Endothelial cell of umbilical vein (primary cell): ENCODE data around the gene ZHX3. TPM values are rescaled to one million over a fixed set of nuclear protein-coding genes. Genes with fewer than 3 reads are reported as not detected.

Source experiments
- BruUV-seq: library from RNA; stranded (reverse); fragments of 400-500 nt; replicated peaks from 2 replicates; lab custom pipeline; 2021; lab: Mats Ljungman, UMichigan
- CTCF ChIA-PET: fragments of 300-600, 350-600 bp; sonication (Branson Sonifier 250); formaldehyde crosslinking; loops from one replicate; lab custom pipeline; 2021; ENCODE audit warnings: antibody characterized with exemption, inconsistent platforms; lab: Charles Lee
- POLR2A ChIA-PET: fragments of 300-600, 350-600 bp; sonication (Branson Sonifier 250); formaldehyde crosslinking; loops from one replicate; lab custom pipeline; 2021; ENCODE audit warnings: antibody characterized with exemption, inconsistent platforms; lab: Charles Lee
- DNase-seq: peaks from one replicate; pipeline ENCODE4 v3.0.0-alpha.2; 2011; ENCODE audit warnings: low read depth, low spot score
- FAIRE-seq: peaks from 2 replicates; lab custom pipeline; 2011; peaks lifted over from hg19 to GRCh38; lab: Jason Lieb, UNC
- H2AFZ ChIP-seq: 2 replicates; pipeline ENCODE4 v1.6.0; 2012; ENCODE audit warnings: low read depth, low read length, control low read depth, inconsistent platforms
- H3K27ac ChIP-seq: 2 replicates; pipeline ENCODE4 v1.5.1; 2011; ENCODE audit warnings: low read depth, mild to moderate bottlenecking, control low read depth, low read length, moderate library complexity; ENCODE audit not compliant: insufficient read depth
- H3K27me3 ChIP-seq, 2 experiments: 2 replicates each; pipeline versions ENCODE4 v1.6.0 to v1.6.1; 2011; ENCODE audit warnings: low read length in 2 of 2, mixed read lengths in 1 of 2; ENCODE audit not compliant: control insufficient read depth in 2 of 2, insufficient read depth in 2 of 2
- H3K36me3 ChIP-seq, 2 experiments: 2 replicates in 1 of 2; 3 replicates in 1 of 2; pipeline ENCODE4 v1.5.1; 2011; ENCODE audit warnings: low read length in 2 of 2, mild to moderate bottlenecking in 1 of 2, moderate library complexity in 1 of 2; ENCODE audit not compliant: control insufficient read depth in 2 of 2, insufficient read depth in 2 of 2; ENCODE audit errors: extremely low read depth in 1 of 2
- H3K4me1 ChIP-seq: 3 replicates; pipeline ENCODE4 v1.5.1; 2011; ENCODE audit warnings: mild to moderate bottlenecking, low read length; ENCODE audit not compliant: control insufficient read depth, insufficient read depth; ENCODE audit errors: extremely low read depth
- H3K4me2 ChIP-seq: 2 replicates; pipeline ENCODE4 v1.6.1; 2011; ENCODE audit warnings: low read length, control low read depth, mixed read lengths; ENCODE audit not compliant: insufficient read depth
- H3K4me3 ChIP-seq, 3 experiments: fragments of 200-600 bp in 1 of 3; sonication (generic), shearing (Covaris generic) in 1 of 3; replicated peaks in 1 of 3; 2 replicates each; pipeline ENCODE4 v1.5.1; 2011 to 2016; ENCODE audit warnings: control low read depth in 3 of 3, low read length in 3 of 3, mild to moderate bottlenecking in 2 of 3, inconsistent platforms in 1 of 3, low read depth in 1 of 3, moderate library complexity in 1 of 3; ENCODE audit not compliant: insufficient read depth in 1 of 3
- H3K79me2 ChIP-seq: 2 replicates; pipeline ENCODE4 v1.6.0; 2012; ENCODE audit warnings: low read length, inconsistent platforms; ENCODE audit not compliant: control insufficient read depth, insufficient read depth
- H3K9ac ChIP-seq: replicated peaks from 2 replicates; pipeline ENCODE3; 2011; ENCODE audit warnings: low read length, control low read depth; ENCODE audit not compliant: insufficient read depth; ENCODE audit errors: extremely low read depth
- H3K9me1 ChIP-seq: replicated peaks from 3 replicates; pipeline ENCODE4 v1.6.0; 2011; ENCODE audit warnings: mild to moderate bottlenecking, low read length; ENCODE audit not compliant: control insufficient read depth, insufficient read depth; ENCODE audit errors: extremely low read depth
- H3K9me3 ChIP-seq: replicated peaks from 2 replicates; pipeline ENCODE4 v1.5.1; 2012; ENCODE audit warnings: low read length, inconsistent platforms; ENCODE audit not compliant: control insufficient read depth, insufficient read depth
- H4K20me1 ChIP-seq: replicated peaks from 2 replicates; pipeline ENCODE3; 2011; ENCODE audit warnings: mild to moderate bottlenecking, low read length; ENCODE audit not compliant: control insufficient read depth, insufficient read depth; ENCODE audit errors: extremely low read depth
- EZH2 ChIP-seq: IDR thresholded peaks from 2 replicates; pipeline ENCODE4 v1.6.1; 2012; ENCODE audit warnings: borderline replicate concordance, low read depth, mild to moderate bottlenecking, moderate library complexity, low read length, inconsistent platforms; ENCODE audit not compliant: severe bottlenecking
- FOS ChIP-seq: IDR thresholded peaks from 2 replicates; pipeline ENCODE4 v1.6.1; 2011; ENCODE audit warnings: mild to moderate bottlenecking, low read length, moderate library complexity, borderline replicate concordance; ENCODE audit not compliant: insufficient read depth
- GATA2 ChIP-seq: IDR thresholded peaks from 2 replicates; pipeline ENCODE4 v1.7.0; 2011; ENCODE audit warnings: low read depth, mild to moderate bottlenecking, moderate library complexity, mixed read lengths, low read length; ENCODE audit not compliant: insufficient read length, insufficient read depth
- JUN ChIP-seq: IDR thresholded peaks from 2 replicates; pipeline ENCODE4 v1.6.1; 2011; ENCODE audit warnings: borderline replicate concordance, low read depth; ENCODE audit not compliant: insufficient read length, insufficient read depth
- MYC ChIP-seq: IDR thresholded peaks from one replicate; pipeline ENCODE4 v1.6.1; 2011; ENCODE audit warnings: mild to moderate bottlenecking, low read depth, low read length
- POLR2A ChIP-seq: IDR thresholded peaks from 2 replicates; pipeline ENCODE4 v1.6.1; 2012; ENCODE audit warnings: low read depth, mild to moderate bottlenecking, control low read depth, low read length
- POLR2AphosphoS5 ChIP-seq: IDR thresholded peaks from 2 replicates; pipeline ENCODE4 v1.6.1; 2012; ENCODE audit warnings: low read depth, mild to moderate bottlenecking, control low read depth, low read length, moderate library complexity; ENCODE audit not compliant: insufficient read depth
- dilution Hi-C: fragments of 300-500 bp; cut with MboI; formaldehyde crosslinking; loops from one replicate; pipeline ENCODE4 v1.15.0; 2019; ENCODE audit warnings: low sequenced_read_pairs; ENCODE audit not compliant: extremely low pct_ligation_motif_present
- intact Hi-C: fragments of 100-400 bp; cut with micrococcal nuclease; formaldehyde crosslinking; loops from one replicate; pipeline ENCODE4 v1.10.0; 2022
- polyA plus RNA-seq, 4 experiments: library from polyadenylated mRNA; depleted of rRNA in 3 of 4; stranded (reverse) in 3 of 4; unstranded in 1 of 4; fragments of >200 nt; gene quantifications; 2 replicates each; pipeline versions ENCODE4 v1.2.1 to v1.2.3, GENCODE V29; 2011 to 2012; ENCODE audit warnings: missing spikeins in 1 of 4
- total RNA-seq: library from RNA; stranded (reverse); gene quantifications from 2 replicates; pipeline ENCODE4 v1.2.3, GENCODE V29; 2021
- TF ChIP-seq, protein P1 (sequence below): IDR thresholded peaks from 2 replicates; pipeline ENCODE4 v1.6.1; 2011; ENCODE audit not compliant: insufficient read depth, insufficient read length
- TF ChIP-seq, protein P2 (sequence below), 2 donors: IDR thresholded peaks; 1 replicate in 1 of 2; 2 replicates in 1 of 2; pipeline ENCODE4 v1.5.1; 2011; ENCODE audit warnings: low read length in 2 of 2, mild to moderate bottlenecking in 2 of 2, moderate library complexity in 2 of 2, control low read depth in 1 of 2, inconsistent platforms in 1 of 2, low read depth in 1 of 2; ENCODE audit not compliant: insufficient read depth in 1 of 2; ENCODE audit errors: extremely low read depth in 1 of 2

The ZHX3 gene
- total and polyA plus RNA-seq, 2 donors (not counting 3 experiments of a cell fraction or from before 2014, with no cell fraction given) = 7.4 to 17.8 TPM

DNA sequence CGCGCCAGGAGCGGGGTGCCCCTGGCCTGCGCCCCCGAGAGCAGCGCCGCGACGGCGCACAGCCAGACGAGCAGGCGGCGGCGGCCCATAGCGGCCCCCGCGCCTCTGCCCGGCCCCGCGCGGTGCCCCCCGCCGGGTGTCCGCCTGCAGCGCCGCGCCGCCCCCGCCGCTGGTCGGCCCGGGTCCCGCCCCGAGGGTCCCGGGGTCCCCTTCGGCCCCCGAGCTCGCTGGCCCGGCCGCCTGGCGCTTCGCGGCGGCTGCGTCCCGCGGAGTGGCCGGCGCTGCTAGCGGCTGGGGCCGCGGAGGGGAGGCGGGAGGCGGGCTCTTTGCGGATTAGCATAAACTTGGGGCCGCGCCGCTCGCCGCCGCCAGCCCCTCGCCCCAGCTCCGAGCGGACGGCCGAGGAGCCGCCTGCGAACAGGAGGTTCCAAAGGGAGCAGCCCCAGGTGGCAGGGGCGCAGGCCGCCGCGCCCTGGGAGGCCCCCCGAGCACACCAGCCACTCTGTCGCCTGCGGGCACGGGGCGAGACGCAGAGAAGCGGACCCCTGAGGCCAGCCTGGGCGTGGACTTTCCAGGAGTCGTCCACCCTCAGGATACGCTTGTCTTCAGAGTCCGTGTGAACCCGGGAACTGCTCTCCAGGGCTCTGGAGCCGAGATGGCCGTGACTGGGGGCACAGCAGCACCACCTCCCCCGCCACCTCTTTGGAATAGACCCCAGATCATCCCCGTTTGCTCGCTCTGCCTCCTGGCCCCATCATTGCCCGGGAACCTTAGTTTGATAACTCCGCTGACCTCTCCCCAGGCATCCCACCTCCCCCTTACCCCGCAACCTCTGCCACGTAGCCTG lies 49.2 kb upstream of the ZHX3 start, which contains the start of gene EMILIN3:
TSS of gene EMILIN3 (minus strand) at position 273 of the 847 bp plus-strand sequence. CDS start at position 89, 184 bp downstream.
- Histone ChIP-seq H3K9ac (no peak within 1 kb of the TSS), H3K79me2 (no peaks in the 10 kb centered on the region), H3K9me3 (no peaks in the 10 kb centered on the region), H3K4me2 (no peak within 1 kb of the TSS), H3K27me3 (peaks cover 27 to 34% of the 10 kb centered on the region in 2 experiments), H3K9me1 (no peaks in the 10 kb centered on the region), H3K4me3 (peak within 1 kb of the TSS in 1 of 3 experiments; percentile 19), H3K4me1 (no peaks in the 10 kb centered on the region), H3K27ac (no peak within 1 kb of the TSS), H2AFZ (peak within 1 kb of the TSS; percentile 51), H4K20me1 (no peaks in the 10 kb centered on the region), H3K36me3 (no peaks in the 10 kb centered on the region)
- no peak for FAIRE-seq
- TF ChIP-seq POLR2AphosphoS5 (no peak), FOS (no peak), JUN (no peak), POLR2A (no peak), MYC (no peak), GATA2 (no peak), EZH2 (peak; percentile 65)
- TF ChIP-seq, protein P1, sequence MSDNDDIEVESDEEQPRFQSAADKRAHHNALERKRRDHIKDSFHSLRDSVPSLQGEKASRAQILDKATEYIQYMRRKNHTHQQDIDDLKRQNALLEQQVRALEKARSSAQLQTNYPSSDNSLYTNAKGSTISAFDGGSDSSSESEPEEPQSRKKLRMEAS = no peak
- TF ChIP-seq, protein P2, sequence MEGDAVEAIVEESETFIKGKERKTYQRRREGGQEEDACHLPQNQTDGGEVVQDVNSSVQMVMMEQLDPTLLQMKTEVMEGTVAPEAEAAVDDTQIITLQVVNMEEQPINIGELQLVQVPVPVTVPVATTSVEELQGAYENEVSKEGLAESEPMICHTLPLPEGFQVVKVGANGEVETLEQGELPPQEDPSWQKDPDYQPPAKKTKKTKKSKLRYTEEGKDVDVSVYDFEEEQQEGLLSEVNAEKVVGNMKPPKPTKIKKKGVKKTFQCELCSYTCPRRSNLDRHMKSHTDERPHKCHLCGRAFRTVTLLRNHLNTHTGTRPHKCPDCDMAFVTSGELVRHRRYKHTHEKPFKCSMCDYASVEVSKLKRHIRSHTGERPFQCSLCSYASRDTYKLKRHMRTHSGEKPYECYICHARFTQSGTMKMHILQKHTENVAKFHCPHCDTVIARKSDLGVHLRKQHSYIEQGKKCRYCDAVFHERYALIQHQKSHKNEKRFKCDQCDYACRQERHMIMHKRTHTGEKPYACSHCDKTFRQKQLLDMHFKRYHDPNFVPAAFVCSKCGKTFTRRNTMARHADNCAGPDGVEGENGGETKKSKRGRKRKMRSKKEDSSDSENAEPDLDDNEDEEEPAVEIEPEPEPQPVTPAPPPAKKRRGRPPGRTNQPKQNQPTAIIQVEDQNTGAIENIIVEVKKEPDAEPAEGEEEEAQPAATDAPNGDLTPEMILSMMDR (IDR thresholded peaks at IDR 0.05; ENCODE audit: extremely low read depth in 1 of 2, insufficient read depth in 1 of 2, low read depth in 1 of 2, low read length in 2 of 2) = no peak
- dilution Hi-C loops = no loop called here
- CTCF ChIA-PET = no interaction called here
- no peak for DNase-seq
- POLR2A ChIA-PET = no interaction called here
- intact Hi-C loops = no loop called here
- no TSS peak for BruUV-seq
